Measurements from ENCODE around the gene ZHX3. TPM values are rescaled to one million over a fixed set of nuclear protein-coding genes. Genes with fewer than 3 reads are reported as not detected.

The ZHX3 gene
- total and polyA plus RNA-seq, 9 of the 15 experiments (the other 6 are each of a cell fraction or from before 2014, with no cell fraction given): 0.80 to 14.6 (median 4.9) TPM

DNA sequence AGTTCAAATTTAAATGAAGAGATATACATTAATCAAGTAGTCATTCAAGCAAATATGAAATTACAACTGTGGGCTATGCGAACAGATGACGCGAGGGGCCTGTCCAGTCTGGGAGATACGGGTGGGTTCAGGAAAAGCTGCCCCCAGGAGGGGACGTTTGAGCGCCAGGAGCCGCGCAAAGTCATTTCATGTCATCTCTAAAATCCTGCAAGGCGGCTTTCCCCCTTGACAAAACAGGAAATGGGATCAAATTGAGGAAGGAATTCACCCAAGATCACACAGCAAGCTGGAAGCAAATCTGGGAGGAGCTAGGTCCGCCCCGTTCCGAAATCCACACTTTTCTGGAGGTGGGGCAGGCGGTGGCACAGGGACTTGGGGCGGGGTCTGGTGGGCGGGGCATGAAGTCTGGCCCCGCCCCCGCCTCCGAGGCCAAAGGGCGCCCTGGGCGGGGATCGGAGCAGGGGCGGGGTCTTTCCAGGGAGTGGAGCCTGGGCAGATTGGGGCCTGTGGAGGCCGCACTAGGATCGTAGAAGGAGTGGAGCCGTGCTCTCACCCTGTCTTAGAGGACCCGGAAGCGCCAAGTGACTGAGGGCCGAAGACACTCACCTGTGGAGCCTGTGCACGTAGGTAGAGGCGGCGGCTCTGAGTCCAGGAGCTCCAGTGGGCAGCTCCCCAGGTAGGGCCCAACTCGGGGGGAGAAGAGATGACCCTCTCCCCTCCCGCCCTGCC lies 23.0 kb upstream of the ZHX3 start, which contains the start of gene LPIN3 (continued):
- no peak for TF ChIP-seq SIN3B (IDR thresholded peaks at IDR 0.05; ENCODE audit: low read depth)
- TF ChIP-seq CBFA2T3 (IDR thresholded peaks at IDR 0.05): no peak
- no peak for TF ChIP-seq PRMT5 (CRISPR knock-in tag; IDR thresholded peaks at IDR 0.05)
- no peak for TF ChIP-seq ZNF253 (CRISPR knock-in tag; conservative IDR thresholded peaks at IDR 0.05)
- no peak for TF ChIP-seq MECOM (CRISPR knock-in tag; IDR thresholded peaks at IDR 0.05)
- TF ChIP-seq, protein P1, sequence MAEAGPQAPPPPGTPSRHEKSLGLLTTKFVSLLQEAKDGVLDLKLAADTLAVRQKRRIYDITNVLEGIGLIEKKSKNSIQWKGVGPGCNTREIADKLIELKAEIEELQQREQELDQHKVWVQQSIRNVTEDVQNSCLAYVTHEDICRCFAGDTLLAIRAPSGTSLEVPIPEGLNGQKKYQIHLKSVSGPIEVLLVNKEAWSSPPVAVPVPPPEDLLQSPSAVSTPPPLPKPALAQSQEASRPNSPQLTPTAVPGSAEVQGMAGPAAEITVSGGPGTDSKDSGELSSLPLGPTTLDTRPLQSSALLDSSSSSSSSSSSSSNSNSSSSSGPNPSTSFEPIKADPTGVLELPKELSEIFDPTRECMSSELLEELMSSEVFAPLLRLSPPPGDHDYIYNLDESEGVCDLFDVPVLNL (CRISPR knock-in tag; IDR thresholded peaks at IDR 0.05; ENCODE audit: low read depth): no peak
- no peak for TF ChIP-seq ZZZ3 (IDR thresholded peaks at IDR 0.05)
- TF ChIP-seq SAFB (IDR thresholded peaks at IDR 0.05; ENCODE audit: borderline replicate concordance, low read depth, low read length): no peak
- no peak for TF ChIP-seq ZSCAN32 (CRISPR knock-in tag; IDR thresholded peaks at IDR 0.05)
- TF ChIP-seq NR2C2 (CRISPR knock-in tag; IDR thresholded peaks at IDR 0.05): peak; percentile 75
- peak; percentile 96 for TF ChIP-seq NR2C2 (tag; IDR thresholded peaks at IDR 0.05)
- TF ChIP-seq, protein P2, sequence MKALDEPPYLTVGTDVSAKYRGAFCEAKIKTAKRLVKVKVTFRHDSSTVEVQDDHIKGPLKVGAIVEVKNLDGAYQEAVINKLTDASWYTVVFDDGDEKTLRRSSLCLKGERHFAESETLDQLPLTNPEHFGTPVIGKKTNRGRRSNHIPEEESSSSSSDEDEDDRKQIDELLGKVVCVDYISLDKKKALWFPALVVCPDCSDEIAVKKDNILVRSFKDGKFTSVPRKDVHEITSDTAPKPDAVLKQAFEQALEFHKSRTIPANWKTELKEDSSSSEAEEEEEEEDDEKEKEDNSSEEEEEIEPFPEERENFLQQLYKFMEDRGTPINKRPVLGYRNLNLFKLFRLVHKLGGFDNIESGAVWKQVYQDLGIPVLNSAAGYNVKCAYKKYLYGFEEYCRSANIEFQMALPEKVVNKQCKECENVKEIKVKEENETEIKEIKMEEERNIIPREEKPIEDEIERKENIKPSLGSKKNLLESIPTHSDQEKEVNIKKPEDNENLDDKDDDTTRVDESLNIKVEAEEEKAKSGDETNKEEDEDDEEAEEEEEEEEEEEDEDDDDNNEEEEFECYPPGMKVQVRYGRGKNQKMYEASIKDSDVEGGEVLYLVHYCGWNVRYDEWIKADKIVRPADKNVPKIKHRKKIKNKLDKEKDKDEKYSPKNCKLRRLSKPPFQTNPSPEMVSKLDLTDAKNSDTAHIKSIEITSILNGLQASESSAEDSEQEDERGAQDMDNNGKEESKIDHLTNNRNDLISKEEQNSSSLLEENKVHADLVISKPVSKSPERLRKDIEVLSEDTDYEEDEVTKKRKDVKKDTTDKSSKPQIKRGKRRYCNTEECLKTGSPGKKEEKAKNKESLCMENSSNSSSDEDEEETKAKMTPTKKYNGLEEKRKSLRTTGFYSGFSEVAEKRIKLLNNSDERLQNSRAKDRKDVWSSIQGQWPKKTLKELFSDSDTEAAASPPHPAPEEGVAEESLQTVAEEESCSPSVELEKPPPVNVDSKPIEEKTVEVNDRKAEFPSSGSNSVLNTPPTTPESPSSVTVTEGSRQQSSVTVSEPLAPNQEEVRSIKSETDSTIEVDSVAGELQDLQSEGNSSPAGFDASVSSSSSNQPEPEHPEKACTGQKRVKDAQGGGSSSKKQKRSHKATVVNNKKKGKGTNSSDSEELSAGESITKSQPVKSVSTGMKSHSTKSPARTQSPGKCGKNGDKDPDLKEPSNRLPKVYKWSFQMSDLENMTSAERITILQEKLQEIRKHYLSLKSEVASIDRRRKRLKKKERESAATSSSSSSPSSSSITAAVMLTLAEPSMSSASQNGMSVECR (CRISPR knock-in tag; IDR thresholded peaks at IDR 0.05): no peak; the same call in none of the 2 replicates
- TF ChIP-seq HMGN3 (IDR thresholded peaks at IDR 0.05; ENCODE audit: borderline replicate concordance, extremely low read depth, insufficient read length, low read depth, low read length): no peak
- peak; percentile 49 for TF ChIP-seq KDM5B (IDR thresholded peaks at IDR 0.05; ENCODE audit: insufficient replicate concordance, low read depth, low read length)
- TF ChIP-seq, protein P3, sequence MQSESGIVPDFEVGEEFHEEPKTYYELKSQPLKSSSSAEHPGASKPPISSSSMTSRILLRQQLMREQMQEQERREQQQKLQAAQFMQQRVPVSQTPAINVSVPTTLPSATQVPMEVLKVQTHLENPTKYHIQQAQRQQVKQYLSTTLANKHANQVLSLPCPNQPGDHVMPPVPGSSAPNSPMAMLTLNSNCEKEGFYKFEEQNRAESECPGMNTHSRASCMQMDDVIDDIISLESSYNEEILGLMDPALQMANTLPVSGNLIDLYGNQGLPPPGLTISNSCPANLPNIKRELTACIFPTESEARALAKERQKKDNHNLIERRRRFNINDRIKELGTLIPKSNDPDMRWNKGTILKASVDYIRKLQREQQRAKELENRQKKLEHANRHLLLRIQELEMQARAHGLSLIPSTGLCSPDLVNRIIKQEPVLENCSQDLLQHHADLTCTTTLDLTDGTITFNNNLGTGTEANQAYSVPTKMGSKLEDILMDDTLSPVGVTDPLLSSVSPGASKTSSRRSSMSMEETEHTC (IDR thresholded peaks at IDR 0.05): no peak
- TF ChIP-seq ZNF311 (CRISPR knock-in tag; IDR thresholded peaks at IDR 0.05): no peak
- TF ChIP-seq, protein P4, sequence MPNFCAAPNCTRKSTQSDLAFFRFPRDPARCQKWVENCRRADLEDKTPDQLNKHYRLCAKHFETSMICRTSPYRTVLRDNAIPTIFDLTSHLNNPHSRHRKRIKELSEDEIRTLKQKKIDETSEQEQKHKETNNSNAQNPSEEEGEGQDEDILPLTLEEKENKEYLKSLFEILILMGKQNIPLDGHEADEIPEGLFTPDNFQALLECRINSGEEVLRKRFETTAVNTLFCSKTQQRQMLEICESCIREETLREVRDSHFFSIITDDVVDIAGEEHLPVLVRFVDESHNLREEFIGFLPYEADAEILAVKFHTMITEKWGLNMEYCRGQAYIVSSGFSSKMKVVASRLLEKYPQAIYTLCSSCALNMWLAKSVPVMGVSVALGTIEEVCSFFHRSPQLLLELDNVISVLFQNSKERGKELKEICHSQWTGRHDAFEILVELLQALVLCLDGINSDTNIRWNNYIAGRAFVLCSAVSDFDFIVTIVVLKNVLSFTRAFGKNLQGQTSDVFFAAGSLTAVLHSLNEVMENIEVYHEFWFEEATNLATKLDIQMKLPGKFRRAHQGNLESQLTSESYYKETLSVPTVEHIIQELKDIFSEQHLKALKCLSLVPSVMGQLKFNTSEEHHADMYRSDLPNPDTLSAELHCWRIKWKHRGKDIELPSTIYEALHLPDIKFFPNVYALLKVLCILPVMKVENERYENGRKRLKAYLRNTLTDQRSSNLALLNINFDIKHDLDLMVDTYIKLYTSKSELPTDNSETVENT (CRISPR knock-in tag; IDR thresholded peaks at IDR 0.05): no peak
- TF ChIP-seq C11orf30 (IDR thresholded peaks at IDR 0.05; ENCODE audit: low read depth): no peak
- TF ChIP-seq SMARCA5 (IDR thresholded peaks at IDR 0.05): no peak
- no peak for TF ChIP-seq ZNF354B (CRISPR knock-in tag; IDR thresholded peaks at IDR 0.05)
